NOMO-1 (cell line): ENCODE data around the gene KIAA0319L.

Source experiments
- DNase-seq, 2 experiments: peaks; one replicate each; lab custom pipeline; 2025; ENCODE audit not compliant: unreplicated experiment in 2 of 2; lab: John Stamatoyannopoulos, UW

KIAA0319L gene

DNA sequence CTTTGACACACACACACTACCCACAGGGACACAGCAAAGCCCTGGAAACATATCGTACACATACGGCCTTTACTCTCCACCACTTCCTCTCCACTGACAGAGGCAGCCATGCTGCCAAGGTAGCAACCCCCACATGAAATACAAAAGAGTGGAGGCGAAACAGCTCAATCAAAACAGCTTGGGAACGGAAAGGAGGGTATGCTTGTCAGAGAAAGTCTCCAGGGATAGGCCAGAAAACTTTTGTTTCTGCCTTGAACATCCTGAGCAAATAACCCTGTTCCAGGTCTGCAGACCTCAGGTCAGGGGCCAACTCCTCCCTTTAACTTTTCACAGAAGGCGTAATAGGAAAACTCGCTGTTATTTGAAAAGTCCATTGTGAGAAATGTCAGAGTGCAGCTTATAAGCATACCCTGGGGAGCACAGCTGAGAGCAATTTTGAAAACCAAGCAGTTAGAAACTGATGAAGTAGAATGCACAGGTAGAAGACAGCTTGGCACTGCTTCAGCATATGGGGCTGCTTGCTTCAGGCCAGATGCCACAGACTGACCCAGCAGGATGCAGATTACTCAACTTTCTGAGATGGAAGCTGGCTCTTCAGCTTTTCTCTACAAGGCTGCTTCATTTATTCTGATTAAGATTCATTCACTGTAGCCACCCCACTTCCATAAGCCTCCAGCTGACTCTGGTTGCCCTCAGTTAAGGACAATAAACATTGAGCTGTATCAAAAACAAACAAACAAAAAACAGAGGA lies 18.0 kb downstream of the KIAA0319L start:
- DNase-seq = no peak

DNA sequence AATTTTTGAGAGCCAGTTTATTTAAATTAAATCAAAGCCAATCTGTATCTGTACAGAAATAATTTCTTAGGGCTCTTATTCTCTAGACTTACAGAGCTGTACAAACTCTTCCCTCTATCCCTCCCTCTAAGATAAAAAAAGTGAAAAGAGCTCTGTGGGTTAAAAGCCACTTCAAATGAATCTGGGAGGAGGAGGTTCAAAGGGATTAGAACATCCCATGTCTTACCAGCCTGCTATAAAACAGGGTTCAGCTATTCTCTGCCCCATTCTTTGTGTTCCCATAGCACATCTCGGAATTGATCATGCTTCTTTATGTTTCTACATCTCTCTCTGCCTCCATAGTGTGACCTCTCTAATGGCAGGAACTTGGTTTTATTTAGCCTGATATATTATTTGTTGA lies 19.4 kb downstream of the KIAA0319L start:
- DNase-seq = no peak

DNA sequence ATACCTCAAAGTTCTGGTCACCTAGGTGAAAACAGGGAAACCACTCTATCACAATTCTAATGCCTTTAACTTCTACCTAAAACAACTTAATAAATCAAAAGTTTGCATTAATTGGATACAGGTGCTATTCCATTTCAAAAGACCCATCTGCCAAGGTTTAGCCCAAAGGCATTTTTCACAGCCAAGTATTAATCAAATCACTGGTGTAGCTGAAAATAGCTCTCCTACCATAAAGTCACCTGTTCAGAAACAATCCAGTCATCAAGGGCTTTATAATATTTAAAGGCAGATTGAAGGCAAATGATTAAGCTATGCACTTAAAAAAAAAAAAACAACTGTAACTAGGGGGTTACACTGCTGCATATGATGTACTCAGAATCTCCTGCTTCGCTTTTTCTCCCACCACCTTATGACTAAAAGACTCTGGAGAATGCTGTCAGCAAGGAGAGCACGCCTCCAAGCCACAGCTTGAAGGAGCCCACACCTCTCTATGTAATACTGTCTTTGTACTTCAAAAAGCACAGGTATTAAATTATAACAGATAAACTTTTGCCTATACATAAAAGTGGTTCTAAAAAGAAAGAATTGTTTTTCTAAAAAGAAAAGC lies 20.5 kb downstream of the KIAA0319L start:
- DNase-seq = no peak

DNA sequence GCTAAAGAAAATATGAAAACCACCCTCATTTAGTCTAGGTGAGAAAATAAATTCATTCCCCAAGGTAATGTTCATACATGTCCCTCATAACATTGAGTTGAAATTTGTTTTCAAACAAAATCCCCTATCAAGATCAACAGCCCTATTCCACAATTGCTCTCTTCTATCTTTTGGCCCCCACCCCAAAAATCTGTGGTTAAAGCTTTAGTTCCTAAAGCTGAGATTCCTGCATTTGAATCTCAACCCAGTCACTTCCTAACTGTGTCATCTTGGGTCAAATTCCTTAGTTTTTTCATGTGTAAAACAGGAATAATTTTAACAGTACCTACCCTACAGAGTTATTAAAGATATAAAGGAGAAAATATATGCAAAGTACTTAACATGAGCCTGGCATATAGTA lies 22.0 kb downstream of the KIAA0319L start:
- no peak for DNase-seq

DNA sequence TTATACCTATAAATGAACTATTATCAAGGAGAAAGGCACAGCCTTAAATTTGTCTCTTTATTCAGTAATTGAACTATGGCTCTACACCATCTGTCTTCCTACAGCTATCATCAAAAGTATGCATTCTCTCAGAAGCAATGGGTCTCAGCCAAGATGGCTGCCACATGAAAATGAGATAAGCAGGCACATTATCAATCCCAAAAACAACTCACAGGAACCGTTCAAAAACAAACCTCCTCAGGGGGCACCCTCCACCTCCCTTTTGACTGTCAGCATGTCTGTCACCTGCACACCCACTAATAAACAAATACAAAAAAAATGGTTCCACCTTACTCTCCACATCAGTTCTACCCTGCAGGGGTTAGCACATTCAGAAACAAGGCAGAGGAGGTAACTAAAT lies 23.6 kb downstream of the KIAA0319L start:
- DNase-seq = no peak

DNA sequence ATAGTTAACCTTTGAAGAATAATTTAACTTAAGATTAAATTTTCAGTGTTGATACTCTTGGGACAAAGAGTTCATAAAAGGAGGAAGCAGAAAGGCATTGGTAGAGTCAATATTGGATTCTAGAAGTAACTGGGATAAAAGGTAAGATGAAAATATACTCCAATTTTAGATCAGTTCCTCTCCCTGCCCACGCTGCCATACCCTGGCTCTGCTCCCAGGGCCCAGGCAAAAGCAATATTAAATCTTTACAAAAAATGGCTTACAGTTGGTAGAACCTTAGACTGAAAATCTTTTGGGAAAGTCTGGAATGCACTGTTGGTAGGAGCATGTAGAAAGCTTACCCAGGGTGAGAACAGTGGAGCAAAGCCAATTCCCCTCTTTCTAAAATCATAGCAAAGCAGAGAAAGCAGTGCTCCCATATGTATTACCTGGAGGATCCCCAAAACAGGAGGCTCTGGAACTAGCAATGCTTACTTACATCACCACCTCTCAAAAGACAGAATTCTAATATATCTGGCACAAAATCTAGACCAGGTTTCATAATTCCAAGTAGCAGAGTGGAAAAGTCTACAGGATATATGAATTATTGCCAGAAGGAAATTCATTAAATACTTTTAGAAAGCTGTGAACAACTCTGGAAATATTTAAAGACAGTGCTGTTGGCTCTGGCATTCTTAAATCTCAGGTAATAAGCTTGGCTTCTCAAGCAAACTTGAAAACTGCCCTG lies 24.5 kb downstream of the KIAA0319L start:
- DNase-seq = no peak

DNA sequence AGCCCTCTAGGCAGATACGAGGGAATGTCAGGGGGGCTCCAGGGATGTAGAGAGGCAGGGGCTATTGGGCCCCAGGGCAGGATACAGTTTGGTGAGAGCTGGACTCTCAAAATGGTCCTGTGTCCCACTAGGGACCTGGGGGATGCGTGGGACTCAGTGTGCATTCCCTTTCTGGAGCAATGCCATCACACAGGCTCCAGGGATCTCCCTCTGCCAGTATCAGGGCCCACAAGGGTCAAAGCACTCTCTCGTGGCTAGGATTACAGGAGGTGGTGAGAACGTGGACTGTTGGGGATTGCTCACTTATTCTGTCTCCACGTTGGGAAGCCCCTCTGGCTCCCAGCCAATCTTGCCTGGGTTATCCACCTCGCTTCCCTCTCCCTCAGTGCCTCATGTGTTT lies 25.8 kb downstream of the KIAA0319L start:
- no peak for DNase-seq

DNA sequence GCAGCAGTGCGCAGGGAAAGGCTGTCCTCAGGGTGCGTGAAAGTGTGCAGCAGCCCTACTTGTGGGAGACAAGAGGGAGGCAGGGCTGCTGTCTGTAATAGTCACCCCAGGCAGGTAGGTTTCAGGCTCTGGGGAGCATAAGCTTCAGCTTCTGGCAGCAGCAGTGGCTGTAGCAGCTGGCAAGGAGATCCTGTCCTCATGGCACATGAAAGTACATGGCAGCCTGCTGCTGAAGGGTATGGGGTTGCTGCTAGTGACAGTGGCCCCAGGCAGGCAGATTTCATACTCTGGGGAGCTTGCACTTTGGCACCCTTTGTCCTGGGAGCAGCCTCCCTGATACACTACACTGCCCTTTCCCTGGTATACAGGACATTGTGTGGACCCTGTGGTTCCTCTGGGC lies 26.3 kb downstream of the KIAA0319L start:
- DNase-seq = no peak

DNA sequence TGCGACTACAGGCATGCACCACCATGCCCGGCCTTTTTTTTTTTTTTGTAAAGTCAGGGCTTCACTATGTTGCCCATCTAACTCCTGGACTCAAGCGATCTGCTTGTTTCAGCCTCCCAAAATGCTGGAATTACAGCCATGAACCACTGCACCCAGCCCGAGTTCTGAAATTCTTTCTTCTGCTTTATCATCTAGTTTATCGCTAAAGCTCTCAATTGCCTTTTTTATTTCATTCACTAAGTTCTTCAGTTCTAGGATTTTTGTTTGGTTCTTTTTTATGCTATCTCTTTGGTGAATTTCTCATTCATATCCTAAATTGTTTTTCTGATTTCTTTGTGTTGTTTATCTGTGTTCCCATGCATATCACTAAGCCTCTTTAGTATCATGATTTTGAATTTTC lies 27.0 kb downstream of the KIAA0319L start:
- DNase-seq = no peak

DNA sequence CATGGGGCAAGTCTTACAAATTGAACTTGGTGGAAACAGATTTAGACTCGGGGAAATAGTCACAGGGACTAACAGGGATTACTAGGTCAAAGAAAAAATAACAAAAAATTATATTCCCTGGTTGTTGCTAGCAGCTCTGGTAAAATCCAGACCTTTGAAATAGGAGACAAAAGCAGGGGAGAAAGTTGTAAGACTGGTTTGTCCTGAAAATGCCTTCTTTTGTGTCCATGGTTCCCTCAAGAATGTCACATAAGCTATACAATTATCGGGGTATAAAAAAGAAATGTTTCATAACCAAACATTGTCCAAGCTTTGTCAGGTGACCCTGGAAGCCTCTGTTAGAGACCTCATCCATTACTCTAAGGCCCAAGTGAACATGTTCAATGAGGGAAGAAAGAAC lies 33.1 kb downstream of the KIAA0319L start:
- DNase-seq = no peak

DNA sequence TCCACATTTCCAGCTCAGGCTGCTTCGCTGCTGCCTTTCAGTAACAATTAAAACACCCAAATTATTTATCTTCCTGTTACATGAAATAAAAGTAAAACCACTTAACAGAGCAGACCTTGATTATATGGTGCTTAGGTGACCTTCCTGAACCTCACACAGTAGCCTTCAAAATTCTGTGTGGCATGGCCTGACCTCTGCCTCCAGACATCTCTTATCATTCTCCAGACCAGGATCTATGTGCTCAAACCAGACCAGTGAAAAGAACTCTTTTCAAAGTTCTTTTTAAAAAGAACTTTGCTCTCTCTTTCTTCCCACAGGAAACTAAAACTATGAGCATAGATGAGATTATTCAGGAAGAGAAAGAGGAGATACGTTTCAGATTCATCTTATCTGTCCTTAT lies 37.8 kb downstream of the KIAA0319L start:
- no peak for DNase-seq

DNA sequence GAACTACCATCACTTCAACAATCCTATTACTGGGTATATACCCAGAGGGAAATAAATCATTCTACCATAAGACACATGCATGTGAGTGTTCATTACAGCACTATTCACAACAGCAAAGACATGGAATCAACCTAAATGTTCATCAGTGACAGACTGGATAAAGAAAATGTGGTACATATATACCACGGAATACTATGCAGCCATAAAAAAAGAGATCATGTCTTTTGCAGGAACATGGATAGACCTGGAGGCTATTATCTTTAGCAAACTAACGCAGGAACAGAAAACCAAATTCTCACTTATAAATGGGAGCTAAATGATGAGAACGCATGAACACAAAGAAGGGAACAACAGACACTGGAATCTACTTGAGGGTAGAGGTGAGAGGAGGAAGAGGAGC lies 39.0 kb downstream of the KIAA0319L start:
- no peak for DNase-seq

DNA sequence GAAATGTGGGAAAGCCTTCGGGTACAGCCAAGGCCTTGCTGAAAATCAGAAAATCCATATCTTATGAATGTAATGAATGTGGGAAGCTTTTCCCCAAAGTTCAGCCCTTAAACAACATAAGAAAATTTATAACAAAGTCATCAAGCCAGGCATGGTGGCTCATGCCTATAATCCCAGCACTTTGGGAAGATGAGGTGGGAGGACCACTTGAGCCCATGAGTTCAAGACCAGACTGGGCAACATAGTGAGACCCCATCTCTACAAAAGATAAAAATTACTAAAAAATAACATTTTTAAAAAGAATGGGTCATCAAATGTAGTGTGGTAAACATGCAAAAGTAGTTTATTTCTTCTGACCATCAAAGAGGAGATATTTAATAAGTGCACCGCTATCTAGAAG lies 45.9 kb downstream of the KIAA0319L start:
- no peak for DNase-seq

DNA sequence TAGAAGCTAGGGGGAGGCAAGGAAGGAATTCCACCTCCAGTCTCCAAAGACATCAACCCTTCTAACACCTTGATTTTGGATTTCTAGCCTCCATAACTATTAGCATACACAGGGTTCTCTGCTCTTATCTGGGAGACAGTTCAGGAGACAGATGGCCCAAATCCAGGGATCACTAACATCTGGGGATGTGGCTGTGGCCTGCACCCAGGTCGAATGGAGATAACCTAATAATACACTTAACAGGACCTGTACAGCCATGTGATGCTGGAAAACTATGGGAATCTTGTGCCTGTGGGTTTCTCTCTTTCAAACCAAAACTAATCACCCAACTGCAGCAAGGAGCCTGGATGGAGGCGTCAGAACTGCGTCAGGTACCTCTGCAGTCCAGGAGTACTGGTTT lies 47.6 kb downstream of the KIAA0319L start:
- DNase-seq = no peak

DNA sequence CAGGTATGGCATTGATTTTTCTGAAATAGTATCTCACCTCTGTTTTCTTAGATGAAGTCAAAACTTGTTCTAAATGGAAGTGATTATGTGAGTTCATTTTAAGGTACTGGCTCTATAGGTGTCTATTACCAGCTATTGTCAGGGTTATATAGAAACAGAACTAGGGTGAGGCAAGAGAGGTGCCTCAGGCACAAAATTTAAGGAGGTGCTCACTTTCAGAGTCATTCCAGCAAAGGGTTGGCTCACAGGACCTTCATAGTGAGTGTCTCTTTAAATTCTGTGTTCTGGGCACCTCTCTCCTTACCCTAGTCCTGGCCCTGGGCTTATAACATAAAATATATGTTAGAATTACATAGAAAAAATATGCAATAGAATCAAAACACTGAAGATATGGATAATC lies 49.3 kb downstream of the KIAA0319L start:
- no peak for DNase-seq

DNA sequence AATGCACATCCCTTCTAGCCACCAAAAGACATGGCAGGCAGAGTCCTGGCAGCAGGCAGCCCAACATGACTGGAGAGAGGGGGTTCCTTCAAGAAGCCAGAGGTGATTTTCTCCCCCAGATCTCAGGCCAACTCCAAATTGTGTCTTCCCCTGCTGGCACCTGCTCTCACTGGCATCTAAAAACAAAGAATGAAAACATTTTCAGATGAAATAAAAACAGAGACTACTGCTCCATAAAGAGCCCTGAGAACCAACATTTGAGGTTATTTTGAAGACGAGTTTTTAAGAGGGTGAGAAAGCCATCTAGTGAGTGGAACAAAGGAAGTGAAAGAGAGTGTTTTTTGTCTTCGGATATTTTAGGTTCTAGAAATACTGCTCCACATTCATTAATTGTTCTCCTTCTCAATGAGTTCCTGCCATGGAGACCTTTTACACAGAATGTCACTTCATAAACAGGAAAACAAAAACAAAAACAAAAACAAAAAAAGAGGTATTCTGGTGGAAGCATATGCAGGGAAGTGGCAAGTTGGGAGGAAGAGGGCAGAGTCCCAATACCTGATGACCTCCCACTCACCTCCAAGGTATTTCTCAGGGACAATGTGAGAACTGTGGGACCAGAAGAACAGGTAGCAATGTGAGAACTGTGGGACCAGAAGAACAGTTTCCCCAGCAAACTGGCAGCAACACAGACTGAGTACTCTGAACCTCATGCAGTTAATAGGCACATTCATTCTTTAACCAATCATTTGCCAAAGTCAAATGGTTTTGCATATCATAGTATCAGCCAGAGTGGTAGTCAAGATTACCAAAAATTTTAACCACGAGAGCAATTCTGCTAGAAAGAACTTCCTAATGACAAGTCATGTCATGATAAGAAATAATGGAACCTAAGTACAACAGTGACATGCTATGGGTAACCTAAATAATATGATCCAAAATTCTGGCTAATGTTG lies 50.0 kb downstream of the KIAA0319L start:
- no peak for DNase-seq

DNA sequence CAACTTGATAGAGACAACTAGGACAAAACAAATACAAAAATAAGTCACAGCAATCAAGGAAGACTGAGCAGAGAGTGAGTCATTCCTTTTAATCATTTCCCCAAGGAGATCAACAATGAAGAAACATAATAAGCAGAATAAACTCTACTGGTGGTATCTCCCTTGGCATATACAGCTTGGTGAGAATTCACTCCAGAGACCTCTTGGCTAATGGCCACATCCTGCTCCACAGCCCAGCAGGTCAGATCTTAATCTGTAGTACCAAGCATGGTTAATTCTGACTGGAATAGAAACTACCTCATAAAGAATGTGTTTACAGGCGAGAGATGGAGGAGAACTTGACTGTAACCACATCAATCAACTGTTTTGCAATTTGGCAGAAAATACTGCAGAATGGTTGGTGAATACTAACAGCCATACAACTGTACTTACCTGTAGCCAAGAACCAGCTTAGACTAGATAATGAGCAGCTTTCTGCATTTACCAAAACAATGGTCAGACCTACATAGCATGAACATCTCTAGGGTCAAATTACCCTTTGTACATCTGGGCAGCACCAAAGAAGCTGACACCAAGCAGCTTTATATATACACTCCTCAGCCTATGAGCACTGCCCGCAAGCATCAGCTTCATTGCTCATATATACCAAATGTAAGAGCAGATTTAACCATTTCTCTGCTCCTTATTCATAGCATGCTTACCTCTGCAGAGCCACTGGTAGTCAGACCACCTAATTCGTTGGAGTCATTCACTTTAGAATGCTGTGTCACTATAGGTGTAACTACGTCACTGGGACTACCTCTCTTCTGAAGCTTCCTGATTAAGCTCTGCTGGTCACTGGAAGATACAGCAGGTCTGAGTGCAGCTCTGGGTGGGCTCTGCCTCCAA lies 51.0 kb downstream of the KIAA0319L start:
- no peak for DNase-seq

DNA sequence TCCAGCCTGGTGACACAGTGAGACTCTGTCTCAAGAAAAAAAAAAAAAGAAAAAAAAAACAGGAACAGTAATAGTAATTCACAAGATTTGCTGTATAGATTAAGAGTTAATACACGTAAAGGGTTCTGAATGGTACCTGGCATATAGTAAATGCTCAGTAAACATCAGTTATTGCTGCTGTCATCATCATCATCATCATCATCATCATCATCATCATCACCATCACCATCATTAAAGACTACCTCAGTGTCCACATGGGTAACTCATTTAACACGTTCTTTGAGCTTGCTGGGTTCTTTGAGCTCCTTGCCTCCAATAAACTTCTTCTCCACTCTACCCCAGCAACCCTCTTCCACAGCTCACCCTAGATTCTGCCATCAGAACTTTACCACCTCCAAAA lies 55.0 kb downstream of the KIAA0319L start:
- DNase-seq = no peak

DNA sequence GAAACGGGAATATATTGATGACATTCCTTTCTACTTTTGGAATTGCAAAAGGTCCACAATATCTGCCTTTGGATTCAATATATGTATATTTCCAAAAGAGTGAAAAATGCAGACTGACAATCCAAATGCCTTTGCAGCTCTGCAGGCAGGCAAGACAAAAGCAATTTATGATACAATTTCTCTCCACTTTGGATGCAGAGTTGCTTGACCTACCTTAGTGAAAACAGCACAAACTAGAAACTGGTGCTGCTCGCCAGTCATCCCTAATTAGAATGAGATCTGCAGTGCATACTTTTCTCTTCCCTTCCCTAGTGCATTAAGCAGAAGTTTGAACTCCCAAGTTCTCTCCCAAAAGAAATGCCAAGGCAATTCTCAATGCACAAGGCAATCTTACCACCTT lies 56.8 kb downstream of the KIAA0319L start:
- no peak for DNase-seq

DNA sequence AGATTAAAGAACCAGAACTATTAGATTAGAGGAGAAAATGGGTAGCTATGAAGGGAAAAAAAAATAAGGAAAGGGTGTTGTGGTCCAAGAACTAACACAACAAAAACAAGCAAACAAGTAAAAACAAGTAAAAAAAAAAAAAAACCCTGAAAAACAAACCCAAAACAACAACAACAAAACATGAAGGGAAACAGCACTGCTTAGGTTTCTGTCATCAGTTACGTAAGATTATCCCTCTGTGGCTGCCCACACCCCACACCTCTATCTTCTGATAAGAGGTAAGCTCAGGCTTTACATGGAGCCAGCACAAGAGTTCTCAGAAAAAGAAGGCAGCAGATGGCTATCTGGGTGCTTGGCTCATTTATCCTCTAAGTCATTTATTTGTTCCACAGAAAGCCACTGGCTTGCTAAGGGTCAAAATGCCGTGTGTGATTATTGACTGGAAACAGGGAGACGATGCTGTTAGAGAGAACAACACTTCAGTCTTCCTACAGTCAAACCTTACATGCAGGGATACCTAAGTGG lies 57.5 kb downstream of the KIAA0319L start:
- no peak for DNase-seq
